ENCODE measurements around the gene HEXIM2. TPM values are rescaled to one million over a fixed set of nuclear protein-coding genes. Genes with fewer than 3 reads are reported as not detected.

The HEXIM2 gene
- total RNA-seq, 1 experiment from 2014 or later = 22.4 TPM

DNA sequence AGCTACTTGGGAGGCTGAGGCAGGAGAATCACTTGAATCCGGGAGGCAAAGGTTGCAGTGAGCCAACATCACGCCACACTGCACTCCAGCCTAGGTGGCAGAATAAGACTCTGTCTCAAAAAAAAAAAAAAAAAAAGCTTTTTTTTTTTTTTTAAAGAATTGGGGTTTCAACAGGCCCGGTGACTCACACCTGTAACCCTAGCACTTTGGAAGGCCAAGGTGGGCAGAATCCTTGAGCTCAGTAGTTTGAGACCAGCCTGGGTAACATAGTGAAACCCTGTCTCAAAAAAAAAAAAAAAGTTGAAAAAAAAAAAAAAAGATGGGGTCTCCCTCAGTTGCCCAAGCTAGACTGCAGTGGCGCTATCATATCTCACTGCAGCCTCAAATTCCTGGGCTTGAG, 6.6 kb upstream of the HEXIM2 start:
- TF ChIP-seq, protein P1, sequence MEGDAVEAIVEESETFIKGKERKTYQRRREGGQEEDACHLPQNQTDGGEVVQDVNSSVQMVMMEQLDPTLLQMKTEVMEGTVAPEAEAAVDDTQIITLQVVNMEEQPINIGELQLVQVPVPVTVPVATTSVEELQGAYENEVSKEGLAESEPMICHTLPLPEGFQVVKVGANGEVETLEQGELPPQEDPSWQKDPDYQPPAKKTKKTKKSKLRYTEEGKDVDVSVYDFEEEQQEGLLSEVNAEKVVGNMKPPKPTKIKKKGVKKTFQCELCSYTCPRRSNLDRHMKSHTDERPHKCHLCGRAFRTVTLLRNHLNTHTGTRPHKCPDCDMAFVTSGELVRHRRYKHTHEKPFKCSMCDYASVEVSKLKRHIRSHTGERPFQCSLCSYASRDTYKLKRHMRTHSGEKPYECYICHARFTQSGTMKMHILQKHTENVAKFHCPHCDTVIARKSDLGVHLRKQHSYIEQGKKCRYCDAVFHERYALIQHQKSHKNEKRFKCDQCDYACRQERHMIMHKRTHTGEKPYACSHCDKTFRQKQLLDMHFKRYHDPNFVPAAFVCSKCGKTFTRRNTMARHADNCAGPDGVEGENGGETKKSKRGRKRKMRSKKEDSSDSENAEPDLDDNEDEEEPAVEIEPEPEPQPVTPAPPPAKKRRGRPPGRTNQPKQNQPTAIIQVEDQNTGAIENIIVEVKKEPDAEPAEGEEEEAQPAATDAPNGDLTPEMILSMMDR (conservative IDR thresholded peaks at IDR 0.05) = 0 out of 2 replicates have a peak, but pooled peaks have one; percentile 21
- TF ChIP-seq EZH2 (IDR thresholded peaks at IDR 0.05; ENCODE audit: low read depth) = no peak
- intact Hi-C loops (cut with micrococcal nuclease; ENCODE audit: unreplicated experiment) = no loop called here
- H3K36me3 ChIP-seq (ENCODE audit: low read depth) = peaks cover 15% of the 10 kb centered on the region

DNA sequence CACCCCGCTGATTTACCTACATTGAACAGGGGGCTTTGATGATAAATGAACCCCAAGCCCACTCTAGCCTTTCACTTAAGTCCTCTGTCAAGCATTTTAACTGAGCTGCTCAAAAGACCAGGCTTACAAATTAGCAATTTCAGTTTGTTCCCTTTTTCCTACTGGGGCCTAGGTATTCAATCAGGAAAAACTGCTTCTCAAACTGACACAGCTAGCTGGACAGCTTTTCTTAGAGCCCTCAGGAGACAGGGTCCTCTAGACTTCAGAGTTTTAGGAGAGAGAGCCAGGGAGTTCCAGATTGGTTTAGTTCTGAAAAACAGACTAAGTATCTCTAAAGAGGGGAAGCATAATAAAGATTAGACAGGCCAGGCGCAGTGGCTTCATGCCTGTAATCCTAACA, 6.2 kb upstream of the HEXIM2 start:
- Histone ChIP-seq H3K4me1 (replicated peaks; ENCODE audit: insufficient read depth) (peaks cover 74% of the 10 kb centered on the region), H3K36me3 (ENCODE audit: low read depth) (peaks cover 10% of the 10 kb centered on the region), H3K79me2 (ENCODE audit: low read depth) (peaks cover 83% of the 10 kb centered on the region), H3K4me3 (peak overlapping the region; percentile 36; the same call in 1 of the 2 replicates), H3K27ac (peak overlapping the region; percentile 75), H4K20me1 (ENCODE audit: insufficient read depth) (no peaks in the 10 kb centered on the region; the same call in 1 of the 2 replicates), H3K27me3 (ENCODE audit: insufficient read depth, low read depth) (no peaks in the 10 kb centered on the region), H3K9me2 (ENCODE audit: insufficient read depth) (no peaks in the 10 kb centered on the region), H3F3A (ENCODE audit: insufficient read depth, low read depth) (peaks cover 74% of the 10 kb centered on the region), H3K9me3 (ENCODE audit: insufficient read depth, low read depth) (no peaks in the 10 kb centered on the region), H3K4me2 (peak overlapping the region; percentile 82), H2AFZ (no peak overlapping the region)
- CTCF ChIA-PET = interaction anchor here (0.6 to 2.3 kb wide), 7 partner anchors 19 to 270 kb away, joined by 4 to 37 read pairs (median 13); partner anchors contain the start of gene ACBD4
- intact Hi-C loops (cut with micrococcal nuclease; ENCODE audit: unreplicated experiment) = no loop called here
- TF ChIP-seq EZH2 (IDR thresholded peaks at IDR 0.05; ENCODE audit: low read depth) = no peak
- TF ChIP-seq, protein P1 (conservative IDR thresholded peaks at IDR 0.05) = 0 out of 2 replicates have a peak, but pooled peaks have one; percentile 5
- no TSS peak for BruUV-seq (replicated peaks)
- peak; percentile 21 to 77 for DNase-seq
- POLR2A ChIA-PET (ENCODE audit: unreplicated experiment) = interaction anchor here (0.5 to 1.4 kb wide), 8 partner anchors 14 to 268 kb away, joined by 3 to 41 read pairs (median 12); partner anchors contain the start of gene C1QL1

More for the DNA sequence above, 6.6 kb upstream of the HEXIM2 start:
- Histone ChIP-seq H4K20me1 (ENCODE audit: insufficient read depth) (no peaks in the 10 kb centered on the region; the same call in 1 of the 2 replicates), H3K27me3 (ENCODE audit: insufficient read depth, low read depth) (no peaks in the 10 kb centered on the region), H3K9me3 (ENCODE audit: insufficient read depth, low read depth) (no peaks in the 10 kb centered on the region), H3K4me3 (peak overlapping the region; percentile 36; the same call in 1 of the 2 replicates), H2AFZ (no peak overlapping the region), H3F3A (ENCODE audit: insufficient read depth, low read depth) (peaks cover 74% of the 10 kb centered on the region), H3K4me2 (peak overlapping the region; percentile 82), H3K27ac (peak overlapping the region; percentile 75), H3K79me2 (ENCODE audit: low read depth) (peaks cover 83% of the 10 kb centered on the region), H3K4me1 (replicated peaks; ENCODE audit: insufficient read depth) (peaks cover 72% of the 10 kb centered on the region), H3K9me2 (ENCODE audit: insufficient read depth) (no peaks in the 10 kb centered on the region)
- ChIA-PET POLR2A (ENCODE audit: unreplicated experiment) (interaction anchor here (0.5 to 1.4 kb wide), 8 partner anchors 14 to 269 kb away, joined by 3 to 41 read pairs (median 8); partner anchors contain the start of gene C1QL1), CTCF (interaction anchor here (0.6 to 2.3 kb wide), 8 partner anchors 16 to 270 kb away, joined by 4 to 37 read pairs (median 16); partner anchors contain the start of gene ACBD4)
- BruUV-seq (replicated peaks) = no TSS peak
- DNase-seq = peak in 1 of 2 experiments; percentile 74

DNA sequence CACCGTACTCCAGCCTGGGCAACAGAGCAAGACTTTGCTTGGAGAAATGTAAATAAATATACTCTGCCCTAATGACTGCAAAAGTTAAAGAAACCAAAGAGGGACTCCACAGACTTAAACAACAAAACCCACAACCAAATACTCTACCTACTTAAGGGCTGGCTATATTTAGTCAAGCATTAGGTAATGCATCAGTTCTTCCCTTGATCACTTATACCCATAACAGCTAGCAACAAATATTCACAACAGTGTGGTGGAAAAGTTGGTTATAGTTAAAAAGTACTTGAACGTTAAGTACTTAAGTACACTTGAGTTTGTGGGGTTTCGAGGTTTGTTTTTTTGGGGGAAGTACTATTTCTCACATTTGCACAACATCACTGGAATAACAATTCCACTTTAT, 5.4 kb upstream of the HEXIM2 start:
- BruUV-seq (replicated peaks) = no TSS peak
- Histone ChIP-seq H4K20me1 (ENCODE audit: insufficient read depth) (no peaks in the 10 kb centered on the region; the same call in 1 of the 2 replicates), H3F3A (ENCODE audit: insufficient read depth, low read depth) (peaks cover 71% of the 10 kb centered on the region), H3K4me3 (no peak overlapping the region), H3K9me2 (ENCODE audit: insufficient read depth) (no peaks in the 10 kb centered on the region), H3K27me3 (ENCODE audit: insufficient read depth, low read depth) (no peaks in the 10 kb centered on the region), H2AFZ (no peak overlapping the region), H3K36me3 (ENCODE audit: low read depth) (peaks cover 7% of the 10 kb centered on the region; the same call in 1 of the 2 replicates), H3K79me2 (ENCODE audit: low read depth) (peaks cover 83% of the 10 kb centered on the region), H3K4me2 (peak overlapping the region; percentile 82), H3K27ac (no peak overlapping the region), H3K9me3 (ENCODE audit: insufficient read depth, low read depth) (no peaks in the 10 kb centered on the region), H3K4me1 (replicated peaks; ENCODE audit: insufficient read depth) (peaks cover 72% of the 10 kb centered on the region)
- POLR2A ChIA-PET (ENCODE audit: unreplicated experiment) = no interaction called here
- DNase-seq = no peak
- intact Hi-C loops (cut with micrococcal nuclease; ENCODE audit: unreplicated experiment) = no loop called here
- CTCF ChIA-PET = interaction anchor here (1.2 to 2.3 kb wide), 3 partner anchors 20 to 42 kb away, joined by 4 to 37 read pairs (median 26); partner anchors contain the start of gene ACBD4
- TF ChIP-seq, protein P1 (conservative IDR thresholded peaks at IDR 0.05) = no peak
- TF ChIP-seq EZH2 (IDR thresholded peaks at IDR 0.05; ENCODE audit: low read depth) = no peak

Measured in PC-9 (cell line).